Astrocyte (in vitro differentiated cells and primary cell): ENCODE data around the gene VWA8. TPM values are rescaled to one million over a fixed set of nuclear protein-coding genes. Genes with fewer than 3 reads are reported as not detected.
"Not testable (repeated sequence)": the region's sequence is repeated elsewhere in the genome, so short reads cannot be mapped to it uniquely, and the experiment has no call there.

Experiments
- DNase-seq: peaks from one replicate; pipeline ENCODE4 v3.0.0-alpha.2; 2010; ENCODE audit warnings: low read depth
- FAIRE-seq: peaks from 2 replicates; lab custom pipeline; 2011; peaks lifted over from hg19 to GRCh38; lab: Jason Lieb, UNC
- H2AFZ ChIP-seq: 2 replicates; pipeline ENCODE4 v1.6.0; 2012; ENCODE audit warnings: low read depth, low read length, inconsistent platforms
- H3K27ac ChIP-seq: 2 replicates; pipeline ENCODE4 v1.5.1; 2011; ENCODE audit warnings: low read depth, low read length, inconsistent platforms
- H3K27me3 ChIP-seq: 2 replicates; pipeline ENCODE4 v1.6.0; 2011; ENCODE audit warnings: low read length, inconsistent platforms; ENCODE audit not compliant: insufficient read depth
- H3K36me3 ChIP-seq: 2 replicates; pipeline ENCODE4 v1.5.1; 2011; ENCODE audit warnings: low read length, inconsistent platforms; ENCODE audit not compliant: insufficient read depth
- H3K4me1 ChIP-seq: 2 replicates; pipeline ENCODE4 v1.5.1; 2011; ENCODE audit warnings: low read length, inconsistent platforms; ENCODE audit not compliant: insufficient read depth
- H3K4me2 ChIP-seq: 2 replicates; pipeline ENCODE4 v1.6.0; 2012; ENCODE audit warnings: low read length, inconsistent platforms
- H3K4me3 ChIP-seq: 2 replicates; pipeline ENCODE4 v1.5.1; 2011; ENCODE audit warnings: low read depth, mild to moderate bottlenecking, low read length, inconsistent platforms; ENCODE audit not compliant: insufficient read depth
- H3K79me2 ChIP-seq: 2 replicates; pipeline ENCODE4 v1.6.0; 2012; ENCODE audit warnings: mild to moderate bottlenecking, low read length, inconsistent platforms; ENCODE audit not compliant: insufficient read depth
- H3K9ac ChIP-seq: 2 replicates; pipeline ENCODE4 v1.6.0; 2012; ENCODE audit warnings: mild to moderate bottlenecking, low read length, inconsistent platforms
- H3K9me3 ChIP-seq: 2 replicates; pipeline ENCODE4 v1.5.1; 2012; ENCODE audit warnings: low read depth, mild to moderate bottlenecking, low read length, inconsistent platforms; ENCODE audit not compliant: insufficient read depth
- H4K20me1 ChIP-seq: 2 replicates; pipeline ENCODE4 v1.6.0; 2012; ENCODE audit warnings: low read length, inconsistent platforms; ENCODE audit not compliant: insufficient read depth
- H3K27ac Mint-ChIP-seq: one replicate; pipeline ENCODE4 v1.8.0; 2021; ENCODE audit warnings: mild to moderate bottlenecking, mixed read lengths; ENCODE audit not compliant: unreplicated experiment
- H3K27me3 Mint-ChIP-seq: one replicate; pipeline ENCODE4 v1.8.0; 2021; ENCODE audit warnings: low read depth, mixed read lengths; ENCODE audit not compliant: unreplicated experiment
- H3K36me3 Mint-ChIP-seq: one replicate; pipeline ENCODE4 v1.8.0; 2021; ENCODE audit warnings: low read depth, mixed read lengths; ENCODE audit not compliant: unreplicated experiment
- H3K4me1 Mint-ChIP-seq: one replicate; pipeline ENCODE4 v1.8.0; 2021; ENCODE audit warnings: low read depth, mixed read lengths; ENCODE audit not compliant: unreplicated experiment
- H3K4me3 Mint-ChIP-seq: one replicate; pipeline ENCODE4 v1.8.0; 2021; ENCODE audit warnings: mild to moderate bottlenecking, moderate library complexity, mixed read lengths; ENCODE audit not compliant: unreplicated experiment
- H3K9me3 Mint-ChIP-seq: one replicate; pipeline ENCODE4 v1.8.0; 2021; ENCODE audit warnings: mild to moderate bottlenecking, mixed read lengths; ENCODE audit not compliant: unreplicated experiment
- EZH2 ChIP-seq: IDR thresholded peaks from 2 replicates; pipeline ENCODE4 v1.6.1; 2012; ENCODE audit warnings: mild to moderate bottlenecking, low read length, inconsistent platforms; ENCODE audit not compliant: insufficient read depth
- total RNA-seq: library from RNA; stranded (reverse); gene quantifications from 2 replicates; pipeline ENCODE4 v1.2.1, GENCODE V29; 2021
- TF ChIP-seq, protein P1 (sequence below): IDR thresholded peaks from 2 replicates; pipeline ENCODE4 v1.5.1; 2011; ENCODE audit warnings: low read depth, mild to moderate bottlenecking, inconsistent platforms, low read length, moderate library complexity; ENCODE audit not compliant: insufficient read depth

VWA8 gene
- total RNA-seq, 1 donor from 2014 or later: 15.6 TPM

DNA sequence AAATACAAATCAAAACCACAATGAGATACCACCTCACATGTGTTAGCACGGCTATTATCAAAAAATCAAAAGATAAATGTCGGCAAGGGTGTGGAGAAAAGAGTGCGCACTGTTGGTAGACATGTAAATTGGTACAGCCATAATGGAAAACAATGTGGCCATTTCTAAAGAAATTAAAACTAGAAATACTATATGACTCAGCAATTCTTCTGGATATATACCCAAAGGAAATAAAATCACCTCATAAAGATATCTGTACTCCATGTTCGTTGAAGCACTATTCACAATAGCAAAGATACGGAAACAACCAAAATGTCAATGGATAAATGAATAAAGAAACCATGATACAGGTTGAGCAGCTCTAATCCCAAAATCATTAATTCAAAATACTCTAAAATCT is 30.8 kb downstream of the VWA8 start:
- Histone ChIP-seq H3K36me3 (no peaks in the 10 kb centered on the region), H3K27me3 (no peaks in the 10 kb centered on the region), H3K4me3 (no peak overlapping the region), H4K20me1 (no peaks in the 10 kb centered on the region), H2AFZ (no peak overlapping the region), H3K9me3 (no peaks in the 10 kb centered on the region), H3K9ac (no peak overlapping the region), H3K4me1 (no peaks in the 10 kb centered on the region), H3K79me2 (peaks cover 6% of the 10 kb centered on the region), H3K27ac (no peak overlapping the region), H3K4me2 (no peak overlapping the region)
- DNase-seq (no peak), FAIRE-seq (peak; percentile 72)
- TF ChIP-seq, protein P1, sequence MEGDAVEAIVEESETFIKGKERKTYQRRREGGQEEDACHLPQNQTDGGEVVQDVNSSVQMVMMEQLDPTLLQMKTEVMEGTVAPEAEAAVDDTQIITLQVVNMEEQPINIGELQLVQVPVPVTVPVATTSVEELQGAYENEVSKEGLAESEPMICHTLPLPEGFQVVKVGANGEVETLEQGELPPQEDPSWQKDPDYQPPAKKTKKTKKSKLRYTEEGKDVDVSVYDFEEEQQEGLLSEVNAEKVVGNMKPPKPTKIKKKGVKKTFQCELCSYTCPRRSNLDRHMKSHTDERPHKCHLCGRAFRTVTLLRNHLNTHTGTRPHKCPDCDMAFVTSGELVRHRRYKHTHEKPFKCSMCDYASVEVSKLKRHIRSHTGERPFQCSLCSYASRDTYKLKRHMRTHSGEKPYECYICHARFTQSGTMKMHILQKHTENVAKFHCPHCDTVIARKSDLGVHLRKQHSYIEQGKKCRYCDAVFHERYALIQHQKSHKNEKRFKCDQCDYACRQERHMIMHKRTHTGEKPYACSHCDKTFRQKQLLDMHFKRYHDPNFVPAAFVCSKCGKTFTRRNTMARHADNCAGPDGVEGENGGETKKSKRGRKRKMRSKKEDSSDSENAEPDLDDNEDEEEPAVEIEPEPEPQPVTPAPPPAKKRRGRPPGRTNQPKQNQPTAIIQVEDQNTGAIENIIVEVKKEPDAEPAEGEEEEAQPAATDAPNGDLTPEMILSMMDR: no peak
- no peak for TF ChIP-seq EZH2
- H3K9me3 Mint-ChIP-seq: peaks cover 7% of the 10 kb centered on the region
- no peaks in the 10 kb centered on the region for H3K4me1 Mint-ChIP-seq
- H3K36me3 Mint-ChIP-seq: peaks cover 14% of the 10 kb centered on the region
- H3K27ac Mint-ChIP-seq: no peak overlapping the region
- H3K27me3 Mint-ChIP-seq: no peaks in the 10 kb centered on the region
- H3K4me3 Mint-ChIP-seq: no peak overlapping the region

DNA sequence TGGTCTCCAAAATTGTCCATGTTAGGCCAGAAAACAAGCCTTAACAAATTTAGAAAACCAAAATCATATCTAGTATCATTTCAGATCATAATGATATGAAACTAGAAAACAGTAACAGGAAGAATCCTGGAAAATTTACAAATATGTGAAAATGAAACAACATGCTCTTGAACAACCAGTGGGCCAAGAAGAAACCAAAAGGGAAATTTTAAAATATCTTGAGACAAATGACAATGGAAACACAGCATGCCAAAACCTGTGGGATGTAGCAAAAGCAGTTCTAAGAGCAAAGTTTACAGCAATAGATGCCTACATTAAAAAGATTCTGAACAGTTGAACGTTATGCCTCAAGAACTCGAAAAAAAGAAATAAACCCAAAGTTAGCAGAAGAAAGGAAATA is 32.6 kb downstream of the VWA8 start:
- Mint-ChIP-seq H3K4me1 (no peaks in the 10 kb centered on the region), H3K9me3 (peaks cover 14% of the 10 kb centered on the region), H3K4me3 (no peak overlapping the region), H3K27me3 (no peaks in the 10 kb centered on the region), H3K27ac (no peak overlapping the region), H3K36me3 (peaks cover 23% of the 10 kb centered on the region)
- Histone ChIP-seq H3K9me3 (no peaks in the 10 kb centered on the region), H3K36me3 (no peaks in the 10 kb centered on the region), H3K4me1 (no peaks in the 10 kb centered on the region), H3K4me3 (no peak overlapping the region), H4K20me1 (no peaks in the 10 kb centered on the region), H2AFZ (no peak overlapping the region), H3K27me3 (no peaks in the 10 kb centered on the region), H3K79me2 (peaks cover 10% of the 10 kb centered on the region), H3K27ac (no peak overlapping the region), H3K9ac (no peak overlapping the region), H3K4me2 (no peak overlapping the region)
- TF ChIP-seq EZH2: no peak
- TF ChIP-seq, protein P1: no peak
- DNase-seq (no peak), FAIRE-seq (no peak)

DNA sequence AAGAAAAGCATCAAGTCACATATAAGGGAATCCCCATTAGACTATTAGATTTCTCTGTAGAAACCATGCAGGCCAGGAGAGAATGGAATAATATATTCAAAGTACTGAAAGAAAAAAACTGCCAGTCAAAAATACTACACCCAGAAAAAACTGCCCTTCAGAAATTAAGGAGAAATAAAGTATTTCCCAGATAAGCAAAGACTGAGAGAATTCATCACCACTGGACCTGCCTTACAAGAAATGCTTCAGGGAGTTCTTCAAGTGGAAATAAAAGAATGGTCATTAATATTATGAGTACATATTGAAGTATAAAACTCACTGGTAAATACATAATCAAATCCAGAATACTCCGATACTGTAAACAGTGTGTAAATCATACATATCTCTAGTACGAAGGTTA is 35.9 kb downstream of the VWA8 start:
- Histone ChIP-seq H4K20me1 (peaks cover 2% of the 10 kb centered on the region), H3K27me3 (no peaks in the 10 kb centered on the region), H3K9ac (no peak overlapping the region), H3K79me2 (peaks cover 11% of the 10 kb centered on the region), H3K36me3 (no peaks in the 10 kb centered on the region), H2AFZ (no peak overlapping the region), H3K4me2 (no peak overlapping the region), H3K4me3 (no peak overlapping the region), H3K4me1 (no peaks in the 10 kb centered on the region), H3K9me3 (no peaks in the 10 kb centered on the region), H3K27ac (no peak overlapping the region)
- FAIRE-seq (no peak), DNase-seq (no peak)
- no peak overlapping the region for H3K27ac Mint-ChIP-seq
- H3K36me3 Mint-ChIP-seq: peaks cover 34% of the 10 kb centered on the region
- H3K9me3 Mint-ChIP-seq: peaks cover 20% of the 10 kb centered on the region
- no peaks in the 10 kb centered on the region for H3K4me1 Mint-ChIP-seq
- no peak overlapping the region for H3K4me3 Mint-ChIP-seq
- H3K27me3 Mint-ChIP-seq: no peaks in the 10 kb centered on the region
- no peak for TF ChIP-seq EZH2
- TF ChIP-seq, protein P1: no peak

- not testable (repeated sequence) for H3K4me3 Mint-ChIP-seq, H3K27me3 ChIP-seq, H3K36me3 ChIP-seq, H3K4me1 ChIP-seq, H3K4me1 Mint-ChIP-seq, H3K9me3 ChIP-seq, DNase-seq, H3K27ac ChIP-seq, H3K4me3 ChIP-seq, H3K27me3 Mint-ChIP-seq, FAIRE-seq, H2AFZ ChIP-seq, H3K9ac ChIP-seq, H3K4me2 ChIP-seq, H3K27ac Mint-ChIP-seq
- H4K20me1 ChIP-seq: peaks cover 13% of the 10 kb centered on the region
- H3K79me2 ChIP-seq: peaks cover 18% of the 10 kb centered on the region
- Mint-ChIP-seq H3K36me3 (peaks cover 34% of the 10 kb centered on the region), H3K9me3 (peaks cover 20% of the 10 kb centered on the region)
Observed at GRCh38 chr13:41922894-41923293, 38.0 kb downstream of the VWA8 start.
